HepG2 (cell line): ENCODE measurements around the gene ZNF544. TPM values are rescaled to one million over a fixed set of nuclear protein-coding genes. Genes with fewer than 3 reads are reported as not detected.

ENCODE experiments used
- ARNTL ChIP-seq: sonication (generic); formaldehyde crosslinking; IDR thresholded peaks from 2 replicates; pipeline ENCODE4 v1.4.0; 2020; ENCODE audit warnings: mild to moderate bottlenecking, missing genetic modification reagents
- MAFG ChIP-seq: sonication (generic); formaldehyde crosslinking; IDR thresholded peaks from 2 replicates; pipeline ENCODE4 v1.5.1; 2020; ENCODE audit warnings: mild to moderate bottlenecking, missing genetic modification reagents
- PAXIP1 ChIP-seq: sonication (generic); formaldehyde crosslinking; conservative IDR thresholded peaks from 2 replicates; pipeline ENCODE4 v1.4.0; 2020; ENCODE audit warnings: mild to moderate bottlenecking, missing genetic modification reagents, moderate library complexity
- PHF21A ChIP-seq: sonication (generic); formaldehyde crosslinking; IDR thresholded peaks from 2 replicates; pipeline ENCODE4 v1.5.0; 2020; ENCODE audit warnings: mild to moderate bottlenecking, missing genetic modification reagents
- RCOR2 ChIP-seq: IDR thresholded peaks from 2 replicates; pipeline ENCODE4 v1.6.1; 2016; ENCODE audit warnings: missing biosample characterization, missing genetic modification reagents
- SATB2 ChIP-seq: sonication (generic); formaldehyde crosslinking; IDR thresholded peaks from 2 replicates; pipeline ENCODE4 v1.5.0; 2020; ENCODE audit warnings: missing genetic modification reagents
- THAP11 ChIP-seq: IDR thresholded peaks from 2 replicates; pipeline ENCODE4 v1.6.1; 2016; ENCODE audit warnings: missing biosample characterization, missing genetic modification reagents
- WIZ ChIP-seq: sonication (generic); formaldehyde crosslinking; IDR thresholded peaks from 2 replicates; pipeline ENCODE4 v1.5.1; 2020; ENCODE audit warnings: mild to moderate bottlenecking, missing genetic modification reagents
- ZBED4 ChIP-seq: sonication (generic); formaldehyde crosslinking; IDR thresholded peaks from 2 replicates; pipeline ENCODE4 v1.4.0; 2020; ENCODE audit warnings: missing genetic modification reagents, borderline replicate concordance
- ZNF274 ChIP-seq: sonication (generic); formaldehyde crosslinking; IDR thresholded peaks from 2 replicates; pipeline ENCODE4 v1.5.1; 2020; ENCODE audit warnings: mild to moderate bottlenecking, missing genetic modification reagents
- ZNF329 ChIP-seq: sonication (generic); formaldehyde crosslinking; IDR thresholded peaks from 2 replicates; pipeline ENCODE4 v1.9.0; 2021; ENCODE audit warnings: low read depth, mild to moderate bottlenecking, missing genetic modification reagents
- ZNF431 ChIP-seq: sonication (generic); formaldehyde crosslinking; IDR thresholded peaks from 2 replicates; pipeline ENCODE4 v1.9.0; 2022; ENCODE audit warnings: missing genetic modification reagents, low read depth, mild to moderate bottlenecking, borderline replicate concordance
- ZNF761 ChIP-seq: sonication (generic); formaldehyde crosslinking; conservative IDR thresholded peaks from 2 replicates; pipeline ENCODE4 v1.4.0; 2020; ENCODE audit warnings: mild to moderate bottlenecking, missing genetic modification reagents
- polyA plus RNA-seq, 8 experiments: library from polyadenylated mRNA; depleted of rRNA in 3 of 8; stranded (reverse) in 7 of 8; unstranded in 1 of 8; fragments of >200 nt; fragmentation: Illumina TruSeq in 4 of 8; extraction: Trizol in 4 of 8; gene quantifications; 2 replicates each; pipeline versions ENCODE4 v1.2.1 to v1.2.3, GENCODE V29; 2011 to 2016; ENCODE audit warnings: low read depth in 4 of 8, missing spikeins in 1 of 8, mixed read lengths in 1 of 8; ENCODE audit not compliant: insufficient read depth in 1 of 8
- total RNA-seq, 5 experiments: library from RNA; depleted of rRNA; stranded (reverse); fragments of >200 nt; fragmentation: Illumina TruSeq; extraction: Trizol; gene quantifications; 2 replicates each; pipeline ENCODE4 v1.2.3, GENCODE V29; 2016; ENCODE audit warnings: low read depth in 1 of 5
- TF ChIP-seq, protein P1 (sequence below): sonication (generic); formaldehyde crosslinking; IDR thresholded peaks from 2 replicates; pipeline ENCODE4 v1.5.0; 2020; ENCODE audit warnings: mild to moderate bottlenecking, missing genetic modification reagents, borderline replicate concordance

ZNF544 gene
- total and polyA plus RNA-seq, 2 of the 13 experiments (the other 11 are each of a cell fraction or from before 2014, with no cell fraction given), result 13.1 to 17.0 TPM

- TF ChIP-seq, protein P1, sequence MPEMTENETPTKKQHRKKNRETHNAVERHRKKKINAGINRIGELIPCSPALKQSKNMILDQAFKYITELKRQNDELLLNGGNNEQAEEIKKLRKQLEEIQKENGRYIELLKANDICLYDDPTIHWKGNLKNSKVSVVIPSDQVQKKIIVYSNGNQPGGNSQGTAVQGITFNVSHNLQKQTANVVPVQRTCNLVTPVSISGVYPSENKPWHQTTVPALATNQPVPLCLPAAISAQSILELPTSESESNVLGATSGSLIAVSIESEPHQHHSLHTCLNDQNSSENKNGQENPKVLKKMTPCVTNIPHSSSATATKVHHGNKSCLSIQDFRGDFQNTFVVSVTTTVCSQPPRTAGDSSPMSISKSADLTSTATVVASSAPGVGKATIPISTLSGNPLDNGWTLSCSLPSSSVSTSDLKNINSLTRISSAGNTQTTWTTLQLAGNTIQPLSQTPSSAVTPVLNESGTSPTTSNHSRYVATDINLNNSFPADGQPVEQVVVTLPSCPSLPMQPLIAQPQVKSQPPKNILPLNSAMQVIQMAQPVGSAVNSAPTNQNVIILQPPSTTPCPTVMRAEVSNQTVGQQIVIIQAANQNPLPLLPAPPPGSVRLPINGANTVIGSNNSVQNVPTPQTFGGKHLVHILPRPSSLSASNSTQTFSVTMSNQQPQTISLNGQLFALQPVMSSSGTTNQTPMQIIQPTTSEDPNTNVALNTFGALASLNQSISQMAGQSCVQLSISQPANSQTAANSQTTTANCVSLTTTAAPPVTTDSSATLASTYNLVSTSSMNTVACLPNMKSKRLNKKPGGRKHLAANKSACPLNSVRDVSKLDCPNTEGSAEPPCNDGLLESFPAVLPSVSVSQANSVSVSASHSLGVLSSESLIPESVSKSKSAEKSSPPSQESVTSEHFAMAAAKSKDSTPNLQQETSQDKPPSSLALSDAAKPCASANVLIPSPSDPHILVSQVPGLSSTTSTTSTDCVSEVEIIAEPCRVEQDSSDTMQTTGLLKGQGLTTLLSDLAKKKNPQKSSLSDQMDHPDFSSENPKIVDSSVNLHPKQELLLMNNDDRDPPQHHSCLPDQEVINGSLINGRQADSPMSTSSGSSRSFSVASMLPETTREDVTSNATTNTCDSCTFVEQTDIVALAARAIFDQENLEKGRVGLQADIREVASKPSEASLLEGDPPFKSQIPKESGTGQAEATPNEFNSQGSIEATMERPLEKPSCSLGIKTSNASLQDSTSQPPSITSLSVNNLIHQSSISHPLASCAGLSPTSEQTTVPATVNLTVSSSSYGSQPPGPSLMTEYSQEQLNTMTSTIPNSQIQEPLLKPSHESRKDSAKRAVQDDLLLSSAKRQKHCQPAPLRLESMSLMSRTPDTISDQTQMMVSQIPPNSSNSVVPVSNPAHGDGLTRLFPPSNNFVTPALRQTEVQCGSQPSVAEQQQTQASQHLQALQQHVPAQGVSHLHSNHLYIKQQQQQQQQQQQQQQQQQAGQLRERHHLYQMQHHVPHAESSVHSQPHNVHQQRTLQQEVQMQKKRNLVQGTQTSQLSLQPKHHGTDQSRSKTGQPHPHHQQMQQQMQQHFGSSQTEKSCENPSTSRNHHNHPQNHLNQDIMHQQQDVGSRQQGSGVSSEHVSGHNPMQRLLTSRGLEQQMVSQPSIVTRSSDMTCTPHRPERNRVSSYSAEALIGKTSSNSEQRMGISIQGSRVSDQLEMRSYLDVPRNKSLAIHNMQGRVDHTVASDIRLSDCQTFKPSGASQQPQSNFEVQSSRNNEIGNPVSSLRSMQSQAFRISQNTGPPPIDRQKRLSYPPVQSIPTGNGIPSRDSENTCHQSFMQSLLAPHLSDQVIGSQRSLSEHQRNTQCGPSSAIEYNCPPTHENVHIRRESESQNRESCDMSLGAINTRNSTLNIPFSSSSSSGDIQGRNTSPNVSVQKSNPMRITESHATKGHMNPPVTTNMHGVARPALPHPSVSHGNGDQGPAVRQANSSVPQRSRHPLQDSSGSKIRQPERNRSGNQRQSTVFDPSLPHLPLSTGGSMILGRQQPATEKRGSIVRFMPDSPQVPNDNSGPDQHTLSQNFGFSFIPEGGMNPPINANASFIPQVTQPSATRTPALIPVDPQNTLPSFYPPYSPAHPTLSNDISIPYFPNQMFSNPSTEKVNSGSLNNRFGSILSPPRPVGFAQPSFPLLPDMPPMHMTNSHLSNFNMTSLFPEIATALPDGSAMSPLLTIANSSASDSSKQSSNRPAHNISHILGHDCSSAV (CRISPR knock-in tag), result no peak
- TF ChIP-seq SATB2 (CRISPR knock-in tag) (no peak), ZNF329 (CRISPR knock-in tag) (no peak), WIZ (CRISPR knock-in tag) (no peak), PAXIP1 (CRISPR knock-in tag) (0 out of 2 replicates have a peak, but pooled peaks have one; percentile 11), ARNTL (CRISPR knock-in tag) (no peak), ZNF274 (CRISPR knock-in tag) (peak; percentile 27; the same call in 1 of the 2 replicates), ZNF431 (CRISPR knock-in tag) (0 out of 2 replicates have a peak, but pooled peaks have one; percentile 71), ZBED4 (CRISPR knock-in tag) (no peak), THAP11 (peak; percentile 50; the same call in 1 of the 2 replicates), RCOR2 (CRISPR knock-in tag) (no peak), ZNF761 (CRISPR knock-in tag) (no peak), MAFG (0 out of 2 replicates have a peak, but pooled peaks have one; percentile 12), PHF21A (no peak)
Observed at GRCh38 chr19:58181902-58182576, 46.7 kb upstream of the ZNF544 start (continued).
